ENCODE measurements around the gene AMIGO2.

The AMIGO2 gene, protein sequence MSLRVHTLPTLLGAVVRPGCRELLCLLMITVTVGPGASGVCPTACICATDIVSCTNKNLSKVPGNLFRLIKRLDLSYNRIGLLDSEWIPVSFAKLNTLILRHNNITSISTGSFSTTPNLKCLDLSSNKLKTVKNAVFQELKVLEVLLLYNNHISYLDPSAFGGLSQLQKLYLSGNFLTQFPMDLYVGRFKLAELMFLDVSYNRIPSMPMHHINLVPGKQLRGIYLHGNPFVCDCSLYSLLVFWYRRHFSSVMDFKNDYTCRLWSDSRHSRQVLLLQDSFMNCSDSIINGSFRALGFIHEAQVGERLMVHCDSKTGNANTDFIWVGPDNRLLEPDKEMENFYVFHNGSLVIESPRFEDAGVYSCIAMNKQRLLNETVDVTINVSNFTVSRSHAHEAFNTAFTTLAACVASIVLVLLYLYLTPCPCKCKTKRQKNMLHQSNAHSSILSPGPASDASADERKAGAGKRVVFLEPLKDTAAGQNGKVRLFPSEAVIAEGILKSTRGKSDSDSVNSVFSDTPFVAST

DNA sequence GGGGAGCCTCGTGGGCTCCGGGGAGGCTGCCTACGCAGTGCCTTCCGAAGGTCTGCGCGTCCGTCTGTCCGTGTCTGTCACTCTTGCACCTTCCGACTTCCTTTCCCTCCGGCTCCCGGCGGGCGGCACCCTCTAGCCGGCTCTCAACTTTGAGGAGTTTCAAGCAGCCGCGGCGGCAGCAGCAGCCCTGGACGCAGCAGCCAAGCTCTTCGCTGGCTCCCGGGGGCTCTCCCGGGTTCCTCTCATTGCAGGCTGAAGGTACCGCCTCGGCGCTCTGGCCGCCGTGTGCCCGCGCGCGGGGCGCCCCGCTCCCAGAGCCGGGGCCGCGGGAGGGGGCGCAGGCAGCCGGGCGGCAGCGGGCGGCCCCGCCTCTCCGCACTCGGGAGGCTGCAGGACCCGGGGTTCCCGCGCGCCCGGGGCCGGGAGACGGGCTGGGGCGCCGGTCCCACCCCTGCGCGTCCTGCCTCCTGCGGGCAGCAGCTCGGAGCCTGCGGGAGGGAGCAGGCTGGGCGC lies at the start of gene AMIGO2, which contains the start of gene PCED1B:
Gene AMIGO2, minus strand, starts transcription at position 492 of the 513 bp plus-strand sequence. CDS start 957 bp downstream, outside the sequence.
Gene PCED1B, plus strand, starts transcription at position 154 of the 513 bp plus-strand sequence. CDS start 155,443 bp downstream, outside the sequence.
- no peak for DNase-seq (ENCODE audit: low read depth)
- peak within 1 kb of the TSS; percentile 63 for H3K4me3 ChIP-seq (ENCODE audit: control insufficient read depth, low read depth, low read length)
- TF ChIP-seq, protein P1, sequence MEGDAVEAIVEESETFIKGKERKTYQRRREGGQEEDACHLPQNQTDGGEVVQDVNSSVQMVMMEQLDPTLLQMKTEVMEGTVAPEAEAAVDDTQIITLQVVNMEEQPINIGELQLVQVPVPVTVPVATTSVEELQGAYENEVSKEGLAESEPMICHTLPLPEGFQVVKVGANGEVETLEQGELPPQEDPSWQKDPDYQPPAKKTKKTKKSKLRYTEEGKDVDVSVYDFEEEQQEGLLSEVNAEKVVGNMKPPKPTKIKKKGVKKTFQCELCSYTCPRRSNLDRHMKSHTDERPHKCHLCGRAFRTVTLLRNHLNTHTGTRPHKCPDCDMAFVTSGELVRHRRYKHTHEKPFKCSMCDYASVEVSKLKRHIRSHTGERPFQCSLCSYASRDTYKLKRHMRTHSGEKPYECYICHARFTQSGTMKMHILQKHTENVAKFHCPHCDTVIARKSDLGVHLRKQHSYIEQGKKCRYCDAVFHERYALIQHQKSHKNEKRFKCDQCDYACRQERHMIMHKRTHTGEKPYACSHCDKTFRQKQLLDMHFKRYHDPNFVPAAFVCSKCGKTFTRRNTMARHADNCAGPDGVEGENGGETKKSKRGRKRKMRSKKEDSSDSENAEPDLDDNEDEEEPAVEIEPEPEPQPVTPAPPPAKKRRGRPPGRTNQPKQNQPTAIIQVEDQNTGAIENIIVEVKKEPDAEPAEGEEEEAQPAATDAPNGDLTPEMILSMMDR (IDR thresholded peaks at IDR 0.05; ENCODE audit: control insufficient read depth, insufficient read depth, low read depth, low read length, missing control alignments): peak; percentile 45

DNA sequence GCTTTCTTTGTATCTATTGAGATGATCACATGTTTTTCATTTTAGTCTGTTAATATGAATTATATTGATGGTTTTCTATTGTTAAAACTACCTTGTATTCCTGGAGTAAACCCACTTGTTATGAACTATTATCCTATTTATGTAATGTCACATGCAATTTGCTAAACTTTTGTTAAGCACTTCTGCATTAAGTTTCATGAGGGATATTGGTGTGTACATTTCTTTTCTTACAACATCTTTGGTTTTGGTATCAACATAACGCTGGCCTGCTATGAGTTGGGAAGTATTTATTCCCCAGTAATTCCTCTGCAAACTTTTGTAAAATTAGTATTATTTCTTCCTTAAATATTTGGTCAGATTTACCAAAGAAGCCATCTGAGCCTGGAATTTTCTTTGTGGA lies 46.5 kb upstream of the AMIGO2 start:
- H3K4me3 ChIP-seq (ENCODE audit: control insufficient read depth, low read depth, low read length): no peak overlapping the region
- DNase-seq (ENCODE audit: low read depth): no peak
- TF ChIP-seq, protein P1 (IDR thresholded peaks at IDR 0.05; ENCODE audit: control insufficient read depth, insufficient read depth, low read depth, low read length, missing control alignments): no peak

GRCh38 chr12:47124451-47124850 lies 44.7 kb upstream of the AMIGO2 start:
- TF ChIP-seq, protein P1 (IDR thresholded peaks at IDR 0.05; ENCODE audit: control insufficient read depth, insufficient read depth, low read depth, low read length, missing control alignments): no peak
- no peak for DNase-seq (ENCODE audit: low read depth)
- no peak overlapping the region for H3K4me3 ChIP-seq (ENCODE audit: control insufficient read depth, low read depth, low read length)

GRCh38 chr12:47123730-47124129 lies 44.0 kb upstream of the AMIGO2 start:
- DNase-seq (ENCODE audit: low read depth): no peak
- TF ChIP-seq, protein P1 (IDR thresholded peaks at IDR 0.05; ENCODE audit: control insufficient read depth, insufficient read depth, low read depth, low read length, missing control alignments): no peak
- H3K4me3 ChIP-seq (ENCODE audit: control insufficient read depth, low read depth, low read length): no peak overlapping the region

- no peak overlapping the region for H3K4me3 ChIP-seq (ENCODE audit: control insufficient read depth, low read depth, low read length)
- DNase-seq (ENCODE audit: low read depth): no peak
- TF ChIP-seq, protein P1 (IDR thresholded peaks at IDR 0.05; ENCODE audit: control insufficient read depth, insufficient read depth, low read depth, low read length, missing control alignments): no peak
These were observed 42.8 kb upstream of the AMIGO2 start for GRCh38 chr12:47122602-47123001.

DNA sequence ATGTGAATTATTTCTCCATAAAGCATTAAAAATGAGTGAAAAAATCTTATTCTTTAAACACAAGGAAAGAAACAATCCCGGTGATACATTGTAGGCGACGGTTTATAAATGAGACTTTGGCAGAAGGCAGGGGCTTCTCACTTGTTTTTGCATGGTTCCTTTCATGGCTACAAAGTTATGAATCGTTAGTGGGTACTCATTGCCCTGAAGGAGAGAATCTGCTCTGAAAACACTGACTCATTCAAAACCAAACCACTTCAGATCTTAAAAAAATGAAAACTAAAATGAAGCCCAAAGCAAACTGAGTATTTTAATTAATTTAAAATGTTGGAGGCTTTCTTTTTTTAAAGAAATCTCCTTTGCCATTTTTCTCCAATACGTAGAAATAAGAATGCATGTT lies 41.4 kb upstream of the AMIGO2 start:
- DNase-seq (ENCODE audit: low read depth): no peak
- TF ChIP-seq, protein P1 (IDR thresholded peaks at IDR 0.05; ENCODE audit: control insufficient read depth, insufficient read depth, low read depth, low read length, missing control alignments): no peak
- H3K4me3 ChIP-seq (ENCODE audit: control insufficient read depth, low read depth, low read length): no peak overlapping the region
